Left ventricle myocardium inferior (tissue), 1 donor: Measurements from ENCODE around the gene APLF. TPM values are rescaled to one million over a fixed set of nuclear protein-coding genes. Genes with fewer than 3 reads are reported as not detected.

Experiments
- DNase-seq: peaks from one replicate; pipeline ENCODE4 v3.0.0-alpha.2; 2020
- H3K27ac ChIP-seq: fragments of 200-600 bp; replicated peaks from 2 replicates; pipeline ENCODE4 v1.8.0; 2021
- H3K27me3 ChIP-seq: fragments of 200-600 bp; 2 replicates; pipeline ENCODE4 v1.8.0; 2021; ENCODE audit warnings: low read depth
- H3K36me3 ChIP-seq: fragments of 200-600 bp; 2 replicates; pipeline ENCODE4 v1.8.0; 2021
- H3K4me1 ChIP-seq: fragments of 200-600 bp; 2 replicates; pipeline ENCODE4 v1.8.0; 2021
- H3K4me3 ChIP-seq: fragments of 200-600 bp; 2 replicates; pipeline ENCODE4 v1.8.0; 2021; ENCODE audit warnings: mild to moderate bottlenecking, moderate library complexity
- H3K9me3 ChIP-seq: fragments of 200-600 bp; replicated peaks from 2 replicates; pipeline ENCODE4 v1.8.0; 2021
- CTCF ChIP-seq: fragments of 200-600 bp; IDR thresholded peaks from 2 replicates; pipeline ENCODE4 v1.8.0; 2021; ENCODE audit warnings: antibody characterized with exemption, mild to moderate bottlenecking, borderline replicate concordance
- intact Hi-C: fragments of 100-400 bp; cut with micrococcal nuclease; formaldehyde crosslinking; loops from one replicate; pipeline ENCODE4 v1.11.0; 2022
- total RNA-seq: library from RNA; stranded (reverse); fragmentation: NEBNext Ultra II Directional; extraction: Animal tissue kit (Norgen Biotek cat#: 25700); gene quantifications from one replicate; pipeline ENCODE4 v1.2.1, GENCODE V29; 2021
- donor health status: DM: no; HTN: yes; CAD: no; lungs with severe emphysema.

The APLF gene
- total RNA-seq, 1 donor from 2014 or later, result 4.8 TPM

GRCh38 chr2:68558576-68558975 is 91.2 kb downstream of the APLF start:
- Histone ChIP-seq H3K4me3 (no peak overlapping the region), H3K9me3 (no peaks in the 10 kb centered on the region), H3K36me3 (no peaks in the 10 kb centered on the region), H3K4me1 (no peaks in the 10 kb centered on the region), H3K27ac (no peak overlapping the region), H3K27me3 (no peaks in the 10 kb centered on the region)
- DNase-seq, result no peak
- intact Hi-C loops, result no loop called here
- TF ChIP-seq CTCF, result no peak

GRCh38 chr2:68559692-68560091 is 92.3 kb downstream of the APLF start:
- TF ChIP-seq CTCF, result no peak
- H3K4me1 ChIP-seq, result no peaks in the 10 kb centered on the region
- H3K9me3 ChIP-seq, result no peaks in the 10 kb centered on the region
- DNase-seq, result no peak
- no peak overlapping the region for H3K4me3 ChIP-seq
- H3K27ac ChIP-seq, result no peak overlapping the region
- intact Hi-C loops, result no loop called here
- no peaks in the 10 kb centered on the region for H3K36me3 ChIP-seq
- no peaks in the 10 kb centered on the region for H3K27me3 ChIP-seq

- H3K9me3 ChIP-seq, result no peaks in the 10 kb centered on the region
- H3K4me1 ChIP-seq, result no peaks in the 10 kb centered on the region
- no peak for TF ChIP-seq CTCF
- no peaks in the 10 kb centered on the region for H3K27me3 ChIP-seq
- intact Hi-C loops, result no loop called here
- H3K27ac ChIP-seq, result no peak overlapping the region
- H3K4me3 ChIP-seq, result no peak overlapping the region
- DNase-seq, result no peak
- no peaks in the 10 kb centered on the region for H3K36me3 ChIP-seq
These were observed 93.2 kb downstream of the APLF start for GRCh38 chr2:68560545-68560944.

GRCh38 chr2:68561372-68561771 is 94.0 kb downstream of the APLF start:
- Histone ChIP-seq H3K27ac (no peak overlapping the region), H3K4me3 (no peak overlapping the region), H3K36me3 (no peaks in the 10 kb centered on the region), H3K4me1 (no peaks in the 10 kb centered on the region), H3K9me3 (no peaks in the 10 kb centered on the region), H3K27me3 (no peaks in the 10 kb centered on the region)
- TF ChIP-seq CTCF, result no peak
- intact Hi-C loops, result no loop called here
- no peak for DNase-seq

GRCh38 chr2:68562934-68563333 is 95.5 kb downstream of the APLF start:
- H3K36me3 ChIP-seq, result no peaks in the 10 kb centered on the region
- intact Hi-C loops, result no loop called here
- H3K4me3 ChIP-seq, result no peak overlapping the region
- DNase-seq, result no peak
- no peak for TF ChIP-seq CTCF
- H3K27ac ChIP-seq, result no peak overlapping the region
- no peaks in the 10 kb centered on the region for H3K4me1 ChIP-seq
- H3K9me3 ChIP-seq, result no peaks in the 10 kb centered on the region
- no peaks in the 10 kb centered on the region for H3K27me3 ChIP-seq

GRCh38 chr2:68564426-68564825 is 97.0 kb downstream of the APLF start:
- Histone ChIP-seq H3K9me3 (no peaks in the 10 kb centered on the region), H3K4me3 (no peak overlapping the region), H3K27ac (no peak overlapping the region), H3K27me3 (no peaks in the 10 kb centered on the region), H3K36me3 (no peaks in the 10 kb centered on the region), H3K4me1 (no peaks in the 10 kb centered on the region)
- no peak for DNase-seq
- no peak for TF ChIP-seq CTCF
- intact Hi-C loops, result no loop called here
